ENCODE measurements around the gene VPS36. TPM values are rescaled to one million over a fixed set of nuclear protein-coding genes. Genes with fewer than 3 reads are reported as not detected.

VPS36 gene
- polyA plus RNA-seq, 1 donor from 2014 or later, result 85.4 TPM

DNA sequence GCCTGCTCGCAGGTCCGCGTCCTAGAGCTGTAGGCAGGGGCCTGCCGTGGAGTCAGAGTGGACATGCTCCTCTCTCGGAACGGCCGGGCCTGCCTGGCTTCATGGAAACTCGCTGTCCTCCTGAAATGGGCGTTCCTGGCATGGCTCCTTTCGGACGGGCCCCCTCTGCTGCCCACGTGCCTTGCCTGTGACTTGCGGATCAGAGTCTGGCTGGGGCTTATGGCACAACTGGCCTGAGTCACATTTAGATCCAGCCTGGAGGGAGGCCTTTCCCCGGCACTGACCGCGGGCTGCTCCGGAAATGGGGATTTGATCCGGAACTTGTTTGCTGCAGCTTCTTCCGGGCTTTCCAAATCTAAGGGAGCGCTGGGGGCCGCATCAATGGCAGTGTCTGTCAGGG is 72.5 kb downstream of the VPS36 start:
- no peaks in the 10 kb centered on the region for H3F3A ChIP-seq (ENCODE audit: insufficient read depth, low read length, poor library complexity, severe bottlenecking)
- TF ChIP-seq EZH2 (IDR thresholded peaks at IDR 0.05; ENCODE audit: borderline replicate concordance, insufficient read depth, low read length, poor library complexity, severe bottlenecking) (no peak), MXI1 (conservative IDR thresholded peaks at IDR 0.05; ENCODE audit: poor library complexity, severe bottlenecking) (no peak), EP300 (conservative IDR thresholded peaks at IDR 0.05; ENCODE audit: poor library complexity, severe bottlenecking) (no peak), RAD21 (conservative IDR thresholded peaks at IDR 0.05) (no peak), SMC3 (conservative IDR thresholded peaks at IDR 0.05; ENCODE audit: poor library complexity) (no peak), TAF1 (IDR thresholded peaks at IDR 0.05; ENCODE audit: low read depth) (no peak), POLR2AphosphoS5 (IDR thresholded peaks at IDR 0.05) (no peak), CTCF (IDR thresholded peaks at IDR 0.05; ENCODE audit: poor library complexity, severe bottlenecking) (no peak)
- TF ChIP-seq, protein P1, sequence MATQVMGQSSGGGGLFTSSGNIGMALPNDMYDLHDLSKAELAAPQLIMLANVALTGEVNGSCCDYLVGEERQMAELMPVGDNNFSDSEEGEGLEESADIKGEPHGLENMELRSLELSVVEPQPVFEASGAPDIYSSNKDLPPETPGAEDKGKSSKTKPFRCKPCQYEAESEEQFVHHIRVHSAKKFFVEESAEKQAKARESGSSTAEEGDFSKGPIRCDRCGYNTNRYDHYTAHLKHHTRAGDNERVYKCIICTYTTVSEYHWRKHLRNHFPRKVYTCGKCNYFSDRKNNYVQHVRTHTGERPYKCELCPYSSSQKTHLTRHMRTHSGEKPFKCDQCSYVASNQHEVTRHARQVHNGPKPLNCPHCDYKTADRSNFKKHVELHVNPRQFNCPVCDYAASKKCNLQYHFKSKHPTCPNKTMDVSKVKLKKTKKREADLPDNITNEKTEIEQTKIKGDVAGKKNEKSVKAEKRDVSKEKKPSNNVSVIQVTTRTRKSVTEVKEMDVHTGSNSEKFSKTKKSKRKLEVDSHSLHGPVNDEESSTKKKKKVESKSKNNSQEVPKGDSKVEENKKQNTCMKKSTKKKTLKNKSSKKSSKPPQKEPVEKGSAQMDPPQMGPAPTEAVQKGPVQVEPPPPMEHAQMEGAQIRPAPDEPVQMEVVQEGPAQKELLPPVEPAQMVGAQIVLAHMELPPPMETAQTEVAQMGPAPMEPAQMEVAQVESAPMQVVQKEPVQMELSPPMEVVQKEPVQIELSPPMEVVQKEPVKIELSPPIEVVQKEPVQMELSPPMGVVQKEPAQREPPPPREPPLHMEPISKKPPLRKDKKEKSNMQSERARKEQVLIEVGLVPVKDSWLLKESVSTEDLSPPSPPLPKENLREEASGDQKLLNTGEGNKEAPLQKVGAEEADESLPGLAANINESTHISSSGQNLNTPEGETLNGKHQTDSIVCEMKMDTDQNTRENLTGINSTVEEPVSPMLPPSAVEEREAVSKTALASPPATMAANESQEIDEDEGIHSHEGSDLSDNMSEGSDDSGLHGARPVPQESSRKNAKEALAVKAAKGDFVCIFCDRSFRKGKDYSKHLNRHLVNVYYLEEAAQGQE (IDR thresholded peaks at IDR 0.05; ENCODE audit: borderline replicate concordance), result no peak
- H4K20me1 ChIP-seq (ENCODE audit: insufficient read depth), result no peaks in the 10 kb centered on the region
- no peak overlapping the region for H2AFZ ChIP-seq (ENCODE audit: low read depth, low read length)
- H3K36me3 ChIP-seq (ENCODE audit: insufficient read depth, low read length), result no peaks in the 10 kb centered on the region
- H3K4me3 ChIP-seq (ENCODE audit: low read length), result no peak overlapping the region
- H3K27me3 ChIP-seq (ENCODE audit: insufficient read depth, low read depth, low read length), result no peaks in the 10 kb centered on the region
- H3K27ac ChIP-seq (ENCODE audit: low read length), result no peak overlapping the region
- H3K4me2 ChIP-seq (ENCODE audit: low read length), result no peak overlapping the region
- H3K9me3 ChIP-seq (ENCODE audit: low read length), result no peaks in the 10 kb centered on the region
- no peak overlapping the region for H3K9ac ChIP-seq (ENCODE audit: low read length)
- no peaks in the 10 kb centered on the region for H3K9me2 ChIP-seq (ENCODE audit: insufficient read depth, low read length)
- H3K79me2 ChIP-seq (replicated peaks; ENCODE audit: insufficient read depth, low read length), result no peaks in the 10 kb centered on the region

DNA sequence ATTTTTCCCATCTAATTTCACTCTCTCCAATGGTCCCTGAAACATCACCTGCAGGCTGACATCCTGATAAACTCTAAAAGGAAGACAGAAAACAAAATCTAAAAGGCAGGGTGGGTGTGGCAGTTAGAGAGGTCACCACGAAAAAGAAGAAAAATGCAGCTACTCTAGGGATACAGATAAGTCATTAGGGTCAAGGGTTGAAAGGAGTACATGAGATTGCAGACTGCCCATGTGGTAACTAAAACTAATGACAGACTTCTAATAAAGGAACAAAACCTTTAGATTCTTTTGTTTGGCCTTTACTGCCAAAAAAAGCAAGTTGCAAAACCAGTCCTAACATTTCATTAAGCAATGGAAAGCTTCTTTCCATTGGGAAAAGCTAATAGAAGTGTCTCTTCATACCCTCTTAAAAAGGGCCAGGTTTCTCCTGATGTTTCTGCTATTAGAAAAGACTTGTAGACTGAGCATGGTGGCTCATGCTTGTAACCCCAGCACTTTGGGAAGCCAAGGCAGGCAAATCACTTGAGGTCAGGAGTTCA is 75.5 kb downstream of the VPS36 start:
- Histone ChIP-seq H3K79me2 (replicated peaks; ENCODE audit: insufficient read depth, low read length) (no peaks in the 10 kb centered on the region), H3K9me3 (ENCODE audit: low read length) (no peaks in the 10 kb centered on the region), H3K27me3 (ENCODE audit: insufficient read depth, low read depth, low read length) (no peaks in the 10 kb centered on the region), H3K36me3 (ENCODE audit: insufficient read depth, low read length) (no peaks in the 10 kb centered on the region), H3K9me2 (ENCODE audit: insufficient read depth, low read length) (no peaks in the 10 kb centered on the region), H2AFZ (ENCODE audit: low read depth, low read length) (no peak overlapping the region), H3K4me3 (ENCODE audit: low read length) (no peak overlapping the region), H4K20me1 (ENCODE audit: insufficient read depth) (no peaks in the 10 kb centered on the region), H3K27ac (ENCODE audit: low read length) (no peak overlapping the region), H3F3A (ENCODE audit: insufficient read depth, low read length, poor library complexity, severe bottlenecking) (no peaks in the 10 kb centered on the region), H3K4me2 (ENCODE audit: low read length) (no peak overlapping the region), H3K9ac (ENCODE audit: low read length) (no peak overlapping the region)
- TF ChIP-seq EP300 (conservative IDR thresholded peaks at IDR 0.05; ENCODE audit: poor library complexity, severe bottlenecking), result no peak
- TF ChIP-seq EZH2 (IDR thresholded peaks at IDR 0.05; ENCODE audit: borderline replicate concordance, insufficient read depth, low read length, poor library complexity, severe bottlenecking), result no peak
- TF ChIP-seq RAD21 (conservative IDR thresholded peaks at IDR 0.05), result no peak
- no peak for TF ChIP-seq SMC3 (conservative IDR thresholded peaks at IDR 0.05; ENCODE audit: poor library complexity)
- TF ChIP-seq POLR2AphosphoS5 (IDR thresholded peaks at IDR 0.05), result no peak
- TF ChIP-seq MXI1 (conservative IDR thresholded peaks at IDR 0.05; ENCODE audit: poor library complexity, severe bottlenecking), result no peak
- TF ChIP-seq TAF1 (IDR thresholded peaks at IDR 0.05; ENCODE audit: low read depth), result no peak
- TF ChIP-seq, protein P1 (IDR thresholded peaks at IDR 0.05; ENCODE audit: borderline replicate concordance), result no peak
- TF ChIP-seq CTCF (IDR thresholded peaks at IDR 0.05; ENCODE audit: poor library complexity, severe bottlenecking), result no peak
